22Rv1 (cell line): ENCODE results near the gene NTNG1.

ENCODE experiments used
- H3K27ac ChIP-seq: fragments of 450-650 bp; 2 replicates; pipeline ENCODE4 v1.5.1; 2017
- CTCF ChIP-seq: fragments of 450-650 bp; IDR thresholded peaks from 2 replicates; pipeline ENCODE4 v1.5.1; 2017; ENCODE audit warnings: mild to moderate bottlenecking
- ZFX ChIP-seq: fragments of 450-650 bp; IDR thresholded peaks from 2 replicates; pipeline ENCODE4 v1.6.1; 2017; ENCODE audit warnings: antibody characterized with exemption, borderline replicate concordance

NTNG1 gene

GRCh38 chr1:107365527-107366240 is 224.8 kb downstream of the NTNG1 start:
- TF ChIP-seq ZFX, result no peak
- TF ChIP-seq CTCF, result no peak

GRCh38 chr1:107378426-107378825 is 237.6 kb downstream of the NTNG1 start:
- no peak overlapping the region for H3K27ac ChIP-seq
- no peak for TF ChIP-seq CTCF
- TF ChIP-seq ZFX, result no peak

More at GRCh38 chr1:107365527-107366240, 224.8 kb downstream of the NTNG1 start:
- H3K27ac ChIP-seq, result no peak overlapping the region

GRCh38 chr1:107378866-107379265 is 238.0 kb downstream of the NTNG1 start:
- TF ChIP-seq CTCF, result no peak
- H3K27ac ChIP-seq, result no peak overlapping the region

- TF ChIP-seq ZFX (no peak), CTCF (no peak)
Measured at GRCh38 chr1:107379826-107380225, 239.0 kb downstream of the NTNG1 start.

GRCh38 chr1:107389410-107390396 is 248.9 kb downstream of the NTNG1 start:
- H3K27ac ChIP-seq, result no peak overlapping the region
- TF ChIP-seq ZFX (no peak), CTCF (no peak)

More at GRCh38 chr1:107379826-107380225, 239.0 kb downstream of the NTNG1 start:
- H3K27ac ChIP-seq, result no peak overlapping the region

- no peak overlapping the region for H3K27ac ChIP-seq
- no peak for TF ChIP-seq ZFX
- TF ChIP-seq CTCF, result no peak
Measured at GRCh38 chr1:107394301-107394700, 253.5 kb downstream of the NTNG1 start.

GRCh38 chr1:107401704-107402103 is 260.9 kb downstream of the NTNG1 start:
- H3K27ac ChIP-seq, result no peak overlapping the region
- TF ChIP-seq CTCF (no peak), ZFX (no peak)
